H4 (cell line): Measurements from ENCODE around the gene FCGR3A. TPM values are rescaled to one million over a fixed set of nuclear protein-coding genes. Genes with fewer than 3 reads are reported as not detected.
"Not testable (repeated sequence)": the region's sequence is repeated elsewhere in the genome, so short reads cannot be mapped to it uniquely, and the experiment has no call there.

Experiments used
- DNase-seq: peaks from one replicate; pipeline ENCODE4 v3.0.0-alpha.2; 2015; ENCODE audit warnings: low spot score
- total RNA-seq: library from RNA; depleted of rRNA; stranded (reverse); fragments of >200 nt; shearing (Covaris generic); gene quantifications from 2 replicates; pipeline ENCODE4 v1.2.3, GENCODE V29; 2014

The FCGR3A gene
- total RNA-seq, 1 experiment from 2014 or later, result not detected

- DNase-seq, result not testable (repeated sequence)
Observed at GRCh38 chr1:161556990-161557389, 7.4 kb upstream of the FCGR3A start.

GRCh38 chr1:161556143-161556542 lies 6.5 kb upstream of the FCGR3A start:
- DNase-seq, result not testable (repeated sequence)

- not testable (repeated sequence) for DNase-seq
Observed at GRCh38 chr1:161554815-161555417, 5.3 kb upstream of the FCGR3A start.

- DNase-seq, result not testable (repeated sequence)
Observed at GRCh38 chr1:161554340-161554739, 4.7 kb upstream of the FCGR3A start.

- not testable (repeated sequence) for DNase-seq
Observed at GRCh38 chr1:161553631-161554030, 4.0 kb upstream of the FCGR3A start.

GRCh38 chr1:161550942-161551341 lies 1.3 kb upstream of the FCGR3A start:
- not testable (repeated sequence) for DNase-seq

- DNase-seq, result not testable (repeated sequence)
Observed at GRCh38 chr1:161548749-161549406, 740 bp downstream of the FCGR3A start.

- not testable (repeated sequence) for DNase-seq
Observed at GRCh38 chr1:161547995-161548741, 1.4 kb downstream of the FCGR3A start.

- DNase-seq, result not testable (repeated sequence)
Observed at GRCh38 chr1:161545005-161545731, 4.5 kb downstream of the FCGR3A start.

- DNase-seq, result not testable (repeated sequence)
Observed at GRCh38 chr1:161543125-161543524, 6.5 kb downstream of the FCGR3A start.

GRCh38 chr1:161542091-161542559 lies 7.5 kb downstream of the FCGR3A start:
- not testable (repeated sequence) for DNase-seq

GRCh38 chr1:161540570-161540960 lies 9.1 kb downstream of the FCGR3A start:
- DNase-seq, result not testable (repeated sequence)

- not testable (repeated sequence) for DNase-seq
Observed at GRCh38 chr1:161539731-161540569, 9.7 kb downstream of the FCGR3A start.

GRCh38 chr1:161538925-161539479 lies 10.6 kb downstream of the FCGR3A start:
- DNase-seq, result not testable (repeated sequence)

GRCh38 chr1:161537068-161537669 lies 12.4 kb downstream of the FCGR3A start:
- DNase-seq, result not testable (repeated sequence)

- not testable (repeated sequence) for DNase-seq
Observed at GRCh38 chr1:161532644-161533567, 16.7 kb downstream of the FCGR3A start.

GRCh38 chr1:161531986-161532643 lies 17.5 kb downstream of the FCGR3A start:
- no peak for DNase-seq
